PC-9 (cell line): ENCODE measurements around the gene COMMD1. TPM values are rescaled to one million over a fixed set of nuclear protein-coding genes. Genes with fewer than 3 reads are reported as not detected.

Experiments used
- BruUV-seq: library from RNA; stranded (reverse); fragments of 400-500 nt; replicated peaks from 2 replicates; lab custom pipeline; 2021; lab: Mats Ljungman, UMichigan
- CTCF ChIA-PET: fragments of 300-600 bp; sonication (Branson Sonifier 250); formaldehyde crosslinking; loops from one replicate; lab custom pipeline; 2022; ENCODE audit warnings: antibody characterized with exemption; lab: Charles Lee
- POLR2A ChIA-PET: fragments of 300-600 bp; sonication (Branson Sonifier 250); formaldehyde crosslinking; loops from one replicate; lab custom pipeline; 2022; ENCODE audit warnings: antibody characterized with exemption; ENCODE audit not compliant: unreplicated experiment; lab: Charles Lee
- DNase-seq, 2 experiments: peaks; one replicate each; pipeline versions ENCODE4 v3.0.0 to v3.0.0-alpha.2; 2015 to 2022; ENCODE audit warnings: mixed read lengths in 1 of 2
- H2AFZ ChIP-seq: fragments of 200-600 bp; sonication (generic); 2 replicates; pipeline ENCODE4 v1.8.1; 2017; ENCODE audit warnings: antibody characterized with exemption
- H3F3A ChIP-seq: fragments of 200-600 bp; sonication (generic); 2 replicates; pipeline ENCODE4 v1.8.1; 2017; ENCODE audit warnings: antibody characterized with exemption, mild to moderate bottlenecking, low read depth; ENCODE audit not compliant: insufficient read depth
- H3K27ac ChIP-seq: fragments of 200-600 bp; sonication (generic); 2 replicates; pipeline ENCODE4 v1.6.1; 2016; ENCODE audit warnings: mixed run types
- H3K27me3 ChIP-seq: fragments of 200-600 bp; sonication (generic); 2 replicates; pipeline ENCODE4 v1.6.1; 2016; ENCODE audit warnings: low read depth, mixed run types; ENCODE audit not compliant: insufficient read depth
- H3K36me3 ChIP-seq: fragments of 200-600 bp; sonication (generic); 2 replicates; pipeline ENCODE4 v1.6.1; 2016; ENCODE audit warnings: low read depth, mixed run types
- H3K4me1 ChIP-seq: fragments of 200-600 bp; sonication (generic); replicated peaks from 2 replicates; pipeline ENCODE4 v1.6.1; 2016; ENCODE audit warnings: mixed run types; ENCODE audit not compliant: insufficient read depth
- H3K4me2 ChIP-seq: fragments of 200-600 bp; sonication (generic); 2 replicates; pipeline ENCODE4 v1.6.1; 2017; ENCODE audit warnings: mixed run types
- H3K4me3 ChIP-seq: fragments of 200-600 bp; sonication (generic); 2 replicates; pipeline ENCODE4 v1.6.1; 2016; ENCODE audit warnings: mixed run types
- H3K79me2 ChIP-seq: fragments of 200-600 bp; sonication (generic); 2 replicates; pipeline ENCODE4 v1.6.1; 2017; ENCODE audit warnings: low read depth, mixed run types
- H3K9me2 ChIP-seq: fragments of 200-600 bp; sonication (generic); 2 replicates; pipeline ENCODE4 v1.8.1; 2017; ENCODE audit warnings: mild to moderate bottlenecking; ENCODE audit not compliant: insufficient read depth
- H3K9me3 ChIP-seq: fragments of 200-600 bp; sonication (generic); 2 replicates; pipeline ENCODE4 v1.8.1; 2016; ENCODE audit warnings: low read depth; ENCODE audit not compliant: insufficient read depth
- H4K20me1 ChIP-seq: fragments of 200-600 bp; sonication (generic); 2 replicates; pipeline ENCODE4 v1.8.1; 2017; ENCODE audit not compliant: insufficient read depth
- EZH2 ChIP-seq: fragments of 200-600 bp; sonication (generic); IDR thresholded peaks from 2 replicates; pipeline ENCODE4 v1.8.0; 2017; ENCODE audit warnings: antibody characterized with exemption, low read depth
- intact Hi-C: fragments of 100-400 bp; cut with micrococcal nuclease; formaldehyde crosslinking; loops from one replicate; pipeline ENCODE4 v1.10.0; 2022; ENCODE audit not compliant: unreplicated experiment
- total RNA-seq: library from RNA; stranded (reverse); gene quantifications from 2 replicates; pipeline ENCODE4 v1.2.3, GENCODE V29; 2021
- TF ChIP-seq, protein P1 (sequence below): fragments of 200-600 bp; sonication (generic); conservative IDR thresholded peaks from 2 replicates; pipeline ENCODE4 v1.6.1; 2017; ENCODE audit warnings: mixed run types, antibody characterized with exemption, mild to moderate bottlenecking, moderate library complexity

Gene COMMD1
- total RNA-seq, 1 experiment from 2014 or later, result 16.3 TPM

DNA sequence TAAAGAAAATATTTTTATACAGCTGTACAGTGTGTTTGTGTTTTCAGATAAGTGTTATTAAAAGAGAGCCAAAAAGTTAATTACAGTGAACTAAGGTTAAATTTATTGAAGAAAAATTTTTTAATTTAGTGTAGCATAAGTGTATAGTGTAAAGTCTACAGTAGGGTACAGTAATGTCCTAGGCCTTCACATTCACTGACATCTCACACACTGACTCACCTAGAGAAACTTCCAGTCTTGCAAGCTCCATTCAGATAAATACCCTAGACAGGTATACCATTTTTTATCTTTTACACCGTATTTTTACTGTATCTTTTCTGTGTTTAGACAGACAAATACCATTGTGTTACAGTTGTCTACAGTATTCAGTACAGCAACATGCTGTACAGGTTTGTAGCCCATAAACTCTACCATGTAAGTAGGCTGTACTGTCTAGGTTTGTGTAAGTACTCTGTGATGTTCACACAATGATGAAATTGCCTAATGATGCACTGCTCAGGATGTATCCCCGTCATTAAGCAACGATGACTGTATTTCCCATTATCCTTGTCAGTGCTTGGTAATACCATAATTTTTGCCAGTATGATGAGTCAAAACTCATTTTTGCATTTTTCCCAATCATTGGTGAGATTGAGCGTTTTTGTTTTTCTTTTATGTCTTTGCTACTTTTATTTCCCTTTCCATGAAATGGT lies 242.3 kb downstream of the COMMD1 start:
- intact Hi-C loops, result no loop called here
- Histone ChIP-seq H3K4me3 (no peak overlapping the region), H3K36me3 (no peaks in the 10 kb centered on the region), H3K9me2 (no peaks in the 10 kb centered on the region), H3K9me3 (no peaks in the 10 kb centered on the region), H2AFZ (no peak overlapping the region), H3K27ac (peak overlapping the region; percentile 42), H3K79me2 (no peaks in the 10 kb centered on the region), H3K27me3 (no peaks in the 10 kb centered on the region), H3K4me1 (peaks cover 39% of the 10 kb centered on the region), H4K20me1 (no peaks in the 10 kb centered on the region), H3K4me2 (0 out of 2 replicates have a peak overlapping the region, but pooled peaks have one; percentile 2), H3F3A (peaks cover 19% of the 10 kb centered on the region; the same call in 1 of the 2 replicates)
- DNase-seq, result peak in 1 of 2 experiments; percentile 54
- TF ChIP-seq, protein P1, sequence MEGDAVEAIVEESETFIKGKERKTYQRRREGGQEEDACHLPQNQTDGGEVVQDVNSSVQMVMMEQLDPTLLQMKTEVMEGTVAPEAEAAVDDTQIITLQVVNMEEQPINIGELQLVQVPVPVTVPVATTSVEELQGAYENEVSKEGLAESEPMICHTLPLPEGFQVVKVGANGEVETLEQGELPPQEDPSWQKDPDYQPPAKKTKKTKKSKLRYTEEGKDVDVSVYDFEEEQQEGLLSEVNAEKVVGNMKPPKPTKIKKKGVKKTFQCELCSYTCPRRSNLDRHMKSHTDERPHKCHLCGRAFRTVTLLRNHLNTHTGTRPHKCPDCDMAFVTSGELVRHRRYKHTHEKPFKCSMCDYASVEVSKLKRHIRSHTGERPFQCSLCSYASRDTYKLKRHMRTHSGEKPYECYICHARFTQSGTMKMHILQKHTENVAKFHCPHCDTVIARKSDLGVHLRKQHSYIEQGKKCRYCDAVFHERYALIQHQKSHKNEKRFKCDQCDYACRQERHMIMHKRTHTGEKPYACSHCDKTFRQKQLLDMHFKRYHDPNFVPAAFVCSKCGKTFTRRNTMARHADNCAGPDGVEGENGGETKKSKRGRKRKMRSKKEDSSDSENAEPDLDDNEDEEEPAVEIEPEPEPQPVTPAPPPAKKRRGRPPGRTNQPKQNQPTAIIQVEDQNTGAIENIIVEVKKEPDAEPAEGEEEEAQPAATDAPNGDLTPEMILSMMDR, result no peak
- no peak for TF ChIP-seq EZH2
- BruUV-seq, result no TSS peak
- POLR2A ChIA-PET, result no interaction called here
- CTCF ChIA-PET, result interaction anchor here (0.6 kb wide), 2 partner anchors 31 to 208 kb away, joined by 4 to 10 read pairs; no protein-coding TSS in a partner anchor

DNA sequence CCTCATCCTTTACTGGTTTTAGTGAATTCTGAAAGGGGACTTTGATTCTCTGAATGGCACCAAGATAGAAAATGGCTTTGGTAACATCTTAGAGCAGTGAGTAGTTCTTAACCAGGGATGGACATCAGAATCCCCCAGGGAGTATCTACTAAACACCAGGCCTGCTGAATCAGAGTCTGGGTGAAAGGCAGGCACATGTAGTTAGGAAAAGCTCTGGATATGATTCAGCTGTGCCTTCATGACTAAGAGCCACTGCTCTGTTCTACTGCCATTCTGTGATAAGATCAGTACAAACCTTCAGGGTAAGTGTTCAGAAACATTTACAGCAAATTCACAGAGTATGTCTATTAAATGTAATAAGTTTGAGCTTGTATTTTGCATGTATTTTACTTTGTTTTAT lies 244.2 kb downstream of the COMMD1 start:
- intact Hi-C loops, result no loop called here
- Histone ChIP-seq H3K27me3 (no peaks in the 10 kb centered on the region), H3K36me3 (no peaks in the 10 kb centered on the region), H3K4me2 (peak overlapping the region; percentile 39), H3K4me3 (no peak overlapping the region), H3K79me2 (no peaks in the 10 kb centered on the region), H2AFZ (no peak overlapping the region), H3K9me3 (no peaks in the 10 kb centered on the region), H3K27ac (peak overlapping the region; percentile 69), H4K20me1 (no peaks in the 10 kb centered on the region), H3K4me1 (peaks cover 39% of the 10 kb centered on the region), H3F3A (peaks cover 19% of the 10 kb centered on the region; the same call in 1 of the 2 replicates), H3K9me2 (no peaks in the 10 kb centered on the region)
- ChIA-PET CTCF (no interaction called here), POLR2A (no interaction called here)
- peak; percentile 20 to 83 for DNase-seq
- no peak for TF ChIP-seq EZH2
- TF ChIP-seq, protein P1, result no peak
- BruUV-seq, result no TSS peak

GRCh38 chr2:62150597-62151305 lies 245.3 kb downstream of the COMMD1 start:
- Histone ChIP-seq H3K36me3 (no peaks in the 10 kb centered on the region), H2AFZ (no peak overlapping the region), H3K4me3 (no peak overlapping the region), H3K9me3 (no peaks in the 10 kb centered on the region), H3K27ac (peak overlapping the region; percentile 3; the same call in 1 of the 2 replicates), H3K9me2 (no peaks in the 10 kb centered on the region), H3K79me2 (no peaks in the 10 kb centered on the region), H3K27me3 (no peaks in the 10 kb centered on the region), H3F3A (peaks cover 19% of the 10 kb centered on the region; the same call in 1 of the 2 replicates), H3K4me1 (peaks cover 39% of the 10 kb centered on the region), H4K20me1 (no peaks in the 10 kb centered on the region), H3K4me2 (no peak overlapping the region)
- ChIA-PET CTCF (no interaction called here), POLR2A (interaction anchor here (0.6 kb wide), 2 partner anchors 94 to 162 kb away, joined by 3 read pairs; no protein-coding TSS in a partner anchor)
- no TSS peak for BruUV-seq
- DNase-seq, result peak in 1 of 2 experiments; percentile 56
- intact Hi-C loops, result no loop called here
- TF ChIP-seq EZH2, result no peak
- TF ChIP-seq, protein P1, result no peak
